HEK293 (cell line): ENCODE data around the gene SLC25A24.
A peak's percentile ranks its signal among the peaks of the same experiment; 100 is the strongest.

Experiments
- GLIS2 ChIP-seq: fragments of 450-650 bp; formaldehyde crosslinking; IDR thresholded peaks from 2 replicates; pipeline ENCODE4 v1.5.1; 2016; ENCODE audit warnings: missing biosample characterization, missing genetic modification characterization
- MYNN ChIP-seq: fragments of 450-650 bp; formaldehyde crosslinking; IDR thresholded peaks from 2 replicates; pipeline ENCODE4 v1.5.1; 2016; ENCODE audit warnings: missing biosample characterization, missing genetic modification characterization, borderline replicate concordance
- MZF1 ChIP-seq: fragments of 450-650 bp; formaldehyde crosslinking; IDR thresholded peaks from 2 replicates; pipeline ENCODE4 v1.5.1; 2017; ENCODE audit warnings: missing biosample characterization, missing genetic modification characterization, borderline replicate concordance
- ZBTB1 ChIP-seq: fragments of 450-650 bp; formaldehyde crosslinking; IDR thresholded peaks from 2 replicates; pipeline ENCODE4 v1.5.1; 2016; ENCODE audit warnings: missing biosample characterization, missing genetic modification characterization
- ZEB2 ChIP-seq: fragments of 450-650 bp; formaldehyde crosslinking; IDR thresholded peaks from 2 replicates; pipeline ENCODE4 v1.5.1; 2016; ENCODE audit warnings: missing biosample characterization, missing genetic modification characterization
- ZIC2 ChIP-seq: fragments of 450-650 bp; formaldehyde crosslinking; IDR thresholded peaks from 2 replicates; pipeline ENCODE4 v1.5.1; 2016; ENCODE audit warnings: missing biosample characterization, missing genetic modification characterization
- ZNF148 ChIP-seq: fragments of 450-650 bp; formaldehyde crosslinking; IDR thresholded peaks from 2 replicates; pipeline ENCODE4 v1.5.0; 2017; ENCODE audit warnings: missing biosample characterization, missing genetic modification characterization, borderline replicate concordance
- ZNF155 ChIP-seq: fragments of 450-650 bp; formaldehyde crosslinking; IDR thresholded peaks from 2 replicates; pipeline ENCODE4 v1.5.1; 2016; ENCODE audit warnings: missing biosample characterization, missing genetic modification characterization
- ZNF157 ChIP-seq: fragments of 450-650 bp; formaldehyde crosslinking; IDR thresholded peaks from 2 replicates; pipeline ENCODE4 v1.5.1; 2016; ENCODE audit warnings: missing biosample characterization, missing genetic modification characterization
- ZNF23 ChIP-seq: fragments of 450-650 bp; formaldehyde crosslinking; IDR thresholded peaks from 2 replicates; pipeline ENCODE4 v1.5.1; 2016; ENCODE audit warnings: missing biosample characterization, missing genetic modification characterization, borderline replicate concordance
- ZNF274 ChIP-seq, 2 experiments: fragments of 200-500 bp in 1 of 2; fragments of 450-650 bp in 1 of 2; sonication (Bioruptor generic) in 1 of 2; formaldehyde crosslinking in 1 of 2; IDR thresholded peaks; 2 replicates each; pipeline versions ENCODE4 v1.5.1 to v1.6.1; 2014 to 2016; ENCODE audit warnings: borderline replicate concordance in 1 of 2, inconsistent platforms in 1 of 2, low read length in 1 of 2, missing biosample characterization in 1 of 2, missing genetic modification characterization in 1 of 2
- ZNF280C ChIP-seq: fragments of 450-650 bp; formaldehyde crosslinking; IDR thresholded peaks from 2 replicates; pipeline ENCODE4 v1.5.1; 2016; ENCODE audit warnings: missing biosample characterization, missing genetic modification characterization
- ZNF292 ChIP-seq: fragments of 450-650 bp; formaldehyde crosslinking; IDR thresholded peaks from 2 replicates; pipeline ENCODE4 v1.5.1; 2016; ENCODE audit warnings: low read depth, missing biosample characterization, missing genetic modification characterization, borderline replicate concordance
- ZNF354C ChIP-seq: fragments of 450-650 bp; formaldehyde crosslinking; IDR thresholded peaks from 2 replicates; pipeline ENCODE4 v1.5.1; 2016; ENCODE audit warnings: missing biosample characterization, missing genetic modification characterization, low read depth, borderline replicate concordance
- ZNF37A ChIP-seq: fragments of 450-650 bp; IDR thresholded peaks from 2 replicates; pipeline ENCODE4 v1.5.1; 2018; ENCODE audit warnings: missing biosample characterization, missing genetic modification characterization
- ZNF423 ChIP-seq: fragments of 450-650 bp; formaldehyde crosslinking; IDR thresholded peaks from 2 replicates; pipeline ENCODE4 v1.5.1; 2016; ENCODE audit warnings: missing biosample characterization, missing genetic modification characterization
- ZNF426 ChIP-seq: fragments of 450-650 bp; formaldehyde crosslinking; IDR thresholded peaks from 2 replicates; pipeline ENCODE4 v1.5.1; 2017; ENCODE audit warnings: missing biosample characterization, missing genetic modification characterization, mild to moderate bottlenecking, inconsistent platforms, moderate library complexity
- ZNF548 ChIP-seq: fragments of 450-650 bp; formaldehyde crosslinking; IDR thresholded peaks from 2 replicates; pipeline ENCODE4 v1.5.1; 2016; ENCODE audit warnings: missing biosample characterization, missing genetic modification characterization
- ZNF549 ChIP-seq: fragments of 450-650 bp; IDR thresholded peaks from 2 replicates; pipeline ENCODE4 v1.5.1; 2018; ENCODE audit warnings: missing biosample characterization, missing genetic modification characterization, mild to moderate bottlenecking, inconsistent platforms, moderate library complexity
- ZNF623 ChIP-seq: fragments of 450-650 bp; formaldehyde crosslinking; IDR thresholded peaks from 2 replicates; pipeline ENCODE4 v1.5.1; 2016; ENCODE audit warnings: missing biosample characterization, missing genetic modification characterization
- ZNF654 ChIP-seq: fragments of 450-650 bp; formaldehyde crosslinking; IDR thresholded peaks from 2 replicates; pipeline ENCODE4 v1.5.1; 2016; ENCODE audit warnings: low read depth, missing biosample characterization, missing genetic modification characterization
- ZNF677 ChIP-seq: fragments of 450-650 bp; IDR thresholded peaks from 2 replicates; pipeline ENCODE4 v1.5.0; 2018; ENCODE audit warnings: missing biosample characterization, mild to moderate bottlenecking, missing genetic modification characterization, moderate library complexity
- ZNF692 ChIP-seq: fragments of 450-650 bp; formaldehyde crosslinking; IDR thresholded peaks from 2 replicates; pipeline ENCODE4 v1.5.1; 2016; ENCODE audit warnings: missing biosample characterization, missing genetic modification characterization
- ZNF701 ChIP-seq: fragments of 450-650 bp; formaldehyde crosslinking; IDR thresholded peaks from 2 replicates; pipeline ENCODE4 v1.5.1; 2016; ENCODE audit warnings: missing biosample characterization, missing genetic modification characterization
- ZNF792 ChIP-seq: fragments of 450-650 bp; formaldehyde crosslinking; IDR thresholded peaks from 2 replicates; pipeline ENCODE4 v1.5.1; 2016; ENCODE audit warnings: missing biosample characterization, missing genetic modification characterization
- ZSCAN30 ChIP-seq: fragments of 450-650 bp; IDR thresholded peaks from 2 replicates; pipeline ENCODE4 v1.5.1; 2018; ENCODE audit warnings: missing biosample characterization, mild to moderate bottlenecking, missing genetic modification characterization, moderate library complexity
- TF ChIP-seq, protein P1 (sequence below): fragments of 450-650 bp; formaldehyde crosslinking; IDR thresholded peaks from 2 replicates; pipeline ENCODE4 v1.5.1; 2016; ENCODE audit warnings: missing biosample characterization, missing genetic modification characterization, borderline replicate concordance
- TF ChIP-seq, protein P2 (sequence below): sonication (generic); formaldehyde crosslinking; IDR thresholded peaks from 2 replicates; pipeline ENCODE4 v1.8.1; 2022; ENCODE audit warnings: mild to moderate bottlenecking, moderate library complexity, missing genetic modification reagents
- TF ChIP-seq, protein P3 (sequence below): fragments of 450-650 bp; formaldehyde crosslinking; IDR thresholded peaks from 2 replicates; pipeline ENCODE4; 2016; ENCODE audit warnings: missing biosample characterization, missing genetic modification characterization

Gene SLC25A24

GRCh38 chr1:108125312-108126138, 74.6 kb downstream of the SLC25A24 start (continued):
- TF ChIP-seq ZNF692 (tag by site-specific recombination) (no peak; the same call in 1 of the 2 replicates), ZNF354C (no peak), ZNF792 (no peak), ZNF701 (no peak), ZNF623 (no peak), ZNF677 (tag by site-specific recombination) (no peak), ZNF423 (tag by site-specific recombination) (no peak), ZNF148 (tag by site-specific recombination) (no peak), MYNN (tag by site-specific recombination) (no peak), ZNF157 (tag by site-specific recombination) (no peak), ZNF549 (tag by site-specific recombination) (no peak), ZIC2 (no peak), ZNF37A (tag by site-specific recombination) (no peak), ZNF23 (tag by site-specific recombination) (no peak), ZEB2 (tag by site-specific recombination) (no peak), GLIS2 (tag by site-specific recombination) (no peak), ZNF292 (tag by site-specific recombination) (no peak), MZF1 (0 out of 2 replicates have a peak, but pooled peaks have one; percentile 10), ZNF280C (tag by site-specific recombination) (no peak), ZNF274 (IDR thresholded peaks at IDR 0.05; ENCODE audit: low read length) (no peak), ZNF274 (tag by site-specific recombination; IDR thresholded peaks at IDR 0.05; ENCODE audit: borderline replicate concordance) (no peak), ZNF155 (tag by site-specific recombination) (no peak), ZNF548 (tag by site-specific recombination) (no peak), ZNF654 (tag by site-specific recombination) (peak; percentile 99), ZNF426 (no peak), ZBTB1 (tag by site-specific recombination) (no peak), ZSCAN30 (tag by site-specific recombination) (0 out of 2 replicates have a peak, but pooled peaks have one; percentile 61)
- TF ChIP-seq, protein P1, sequence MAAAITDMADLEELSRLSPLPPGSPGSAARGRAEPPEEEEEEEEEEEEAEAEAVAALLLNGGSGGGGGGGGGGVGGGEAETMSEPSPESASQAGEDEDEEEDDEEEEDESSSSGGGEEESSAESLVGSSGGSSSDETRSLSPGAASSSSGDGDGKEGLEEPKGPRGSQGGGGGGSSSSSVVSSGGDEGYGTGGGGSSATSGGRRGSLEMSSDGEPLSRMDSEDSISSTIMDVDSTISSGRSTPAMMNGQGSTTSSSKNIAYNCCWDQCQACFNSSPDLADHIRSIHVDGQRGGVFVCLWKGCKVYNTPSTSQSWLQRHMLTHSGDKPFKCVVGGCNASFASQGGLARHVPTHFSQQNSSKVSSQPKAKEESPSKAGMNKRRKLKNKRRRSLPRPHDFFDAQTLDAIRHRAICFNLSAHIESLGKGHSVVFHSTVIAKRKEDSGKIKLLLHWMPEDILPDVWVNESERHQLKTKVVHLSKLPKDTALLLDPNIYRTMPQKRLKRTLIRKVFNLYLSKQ (tag by site-specific recombination), result no peak
- TF ChIP-seq, protein P2, sequence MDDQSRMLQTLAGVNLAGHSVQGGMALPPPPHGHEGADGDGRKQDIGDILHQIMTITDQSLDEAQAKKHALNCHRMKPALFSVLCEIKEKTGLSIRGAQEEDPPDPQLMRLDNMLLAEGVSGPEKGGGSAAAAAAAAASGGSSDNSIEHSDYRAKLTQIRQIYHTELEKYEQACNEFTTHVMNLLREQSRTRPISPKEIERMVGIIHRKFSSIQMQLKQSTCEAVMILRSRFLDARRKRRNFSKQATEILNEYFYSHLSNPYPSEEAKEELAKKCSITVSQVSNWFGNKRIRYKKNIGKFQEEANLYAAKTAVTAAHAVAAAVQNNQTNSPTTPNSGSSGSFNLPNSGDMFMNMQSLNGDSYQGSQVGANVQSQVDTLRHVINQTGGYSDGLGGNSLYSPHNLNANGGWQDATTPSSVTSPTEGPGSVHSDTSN (CRISPR knock-in tag), result no peak
- TF ChIP-seq, protein P3, sequence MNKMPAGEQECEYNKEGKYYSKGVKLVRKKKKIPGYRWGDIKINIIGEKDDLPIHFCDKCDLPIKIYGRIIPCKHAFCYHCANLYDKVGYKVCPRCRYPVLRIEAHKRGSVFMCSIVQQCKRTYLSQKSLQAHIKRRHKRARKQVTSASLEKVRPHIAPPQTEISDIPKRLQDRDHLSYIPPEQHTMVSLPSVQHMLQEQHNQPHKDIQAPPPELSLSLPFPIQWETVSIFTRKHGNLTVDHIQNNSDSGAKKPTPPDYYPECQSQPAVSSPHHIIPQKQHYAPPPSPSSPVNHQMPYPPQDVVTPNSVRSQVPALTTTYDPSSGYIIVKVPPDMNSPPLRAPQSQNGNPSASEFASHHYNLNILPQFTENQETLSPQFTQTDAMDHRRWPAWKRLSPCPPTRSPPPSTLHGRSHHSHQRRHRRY (tag by site-specific recombination), result no peak
